ENCODE measurements around the gene OGFOD3.

Gene OGFOD3

DNA sequence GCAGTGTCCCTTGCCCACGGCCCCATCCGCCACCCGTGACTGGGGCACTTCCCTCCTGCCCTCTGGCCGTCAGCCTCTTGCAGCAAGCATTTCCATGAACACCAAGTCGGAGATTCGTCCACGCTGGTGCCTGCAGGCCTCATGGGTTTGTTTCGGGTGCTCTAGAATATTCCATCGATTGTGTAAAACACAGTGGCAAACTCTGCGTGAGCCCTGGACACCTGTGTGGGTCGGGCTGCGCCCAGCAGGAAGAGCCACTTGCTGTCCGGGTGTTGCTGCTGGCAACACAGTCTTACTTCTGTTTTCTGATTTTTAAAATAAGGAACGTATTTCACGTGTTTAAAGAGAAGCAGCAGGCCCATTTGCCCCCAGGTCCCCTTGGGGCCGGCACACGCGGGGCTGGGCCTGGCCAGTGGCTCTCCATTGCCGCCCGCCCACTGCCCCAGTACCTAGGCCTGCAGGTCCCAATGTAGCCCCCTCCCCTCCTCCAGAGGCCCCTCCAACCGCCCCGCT is 22.1 kb upstream of the OGFOD3 start:
- Histone ChIP-seq H3K4me1 (ENCODE audit: control insufficient read depth in 2 of 2, insufficient read depth in 2 of 2, low read length in 2 of 2) (peaks cover 0 to under 1% of the 10 kb centered on the region in 2 donors), H3K27me3 (ENCODE audit: control insufficient read depth in 2 of 2, insufficient read depth in 2 of 2, low read length in 2 of 2) (no peaks in the 10 kb centered on the region), H3K9ac (ENCODE audit: low read depth in 1 of 2, low read length in 2 of 2) (no peak overlapping the region), H3K4me3 (ENCODE audit: low read length in 2 of 2) (peak overlapping the region in 1 of 2 donors; percentile 13), H3K27ac (ENCODE audit: low read depth in 2 of 2, low read length in 2 of 2) (no peak overlapping the region), H3K9me3 (ENCODE audit: control insufficient read depth in 2 of 2, low read length in 2 of 2) (no peaks in the 10 kb centered on the region), H3K36me3 (ENCODE audit: control insufficient read depth in 2 of 2, insufficient read depth in 2 of 2, low read length in 2 of 2) (peaks cover 16 to 27% of the 10 kb centered on the region in 2 donors)

DNA sequence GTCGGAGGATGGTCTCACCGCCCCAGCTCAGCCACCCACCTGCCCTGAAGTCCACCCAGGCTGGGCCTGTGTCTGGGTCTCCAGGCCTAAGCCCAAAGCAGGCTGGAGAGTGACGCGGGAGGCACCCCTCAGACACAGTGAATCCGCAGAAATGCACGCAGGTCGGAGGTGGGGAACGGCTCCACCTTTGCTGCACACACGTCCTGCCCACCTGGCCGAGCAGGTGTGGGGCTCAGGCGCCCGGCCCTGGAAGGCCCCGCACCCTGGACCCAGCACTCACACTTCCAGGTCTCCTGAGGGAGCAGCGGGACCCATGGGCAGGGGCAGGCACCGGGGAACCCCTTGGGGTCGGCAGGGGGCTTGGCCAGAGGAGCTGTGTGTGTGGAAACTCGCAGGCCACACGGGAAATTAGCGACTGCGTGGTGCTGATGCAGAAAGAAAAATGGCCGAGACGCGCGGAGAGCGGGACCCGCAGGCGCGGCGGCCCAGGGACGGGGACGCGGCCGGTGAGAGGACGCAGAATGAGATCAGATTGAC is 21.5 kb upstream of the OGFOD3 start:
- no peaks in the 10 kb centered on the region for H3K27me3 ChIP-seq (ENCODE audit: control insufficient read depth in 2 of 2, insufficient read depth in 2 of 2, low read length in 2 of 2)
- H3K4me3 ChIP-seq (ENCODE audit: low read length in 2 of 2) = no peak overlapping the region
- H3K27ac ChIP-seq (ENCODE audit: low read depth in 2 of 2, low read length in 2 of 2) = no peak overlapping the region
- no peak overlapping the region for H3K9ac ChIP-seq (ENCODE audit: low read depth in 1 of 2, low read length in 2 of 2)
- peaks cover 16 to 27% of the 10 kb centered on the region in 2 donors for H3K36me3 ChIP-seq (ENCODE audit: control insufficient read depth in 2 of 2, insufficient read depth in 2 of 2, low read length in 2 of 2)
- H3K4me1 ChIP-seq (ENCODE audit: control insufficient read depth in 2 of 2, insufficient read depth in 2 of 2, low read length in 2 of 2) = no peaks in the 10 kb centered on the region
- H3K9me3 ChIP-seq (ENCODE audit: control insufficient read depth in 2 of 2, low read length in 2 of 2) = no peaks in the 10 kb centered on the region

DNA sequence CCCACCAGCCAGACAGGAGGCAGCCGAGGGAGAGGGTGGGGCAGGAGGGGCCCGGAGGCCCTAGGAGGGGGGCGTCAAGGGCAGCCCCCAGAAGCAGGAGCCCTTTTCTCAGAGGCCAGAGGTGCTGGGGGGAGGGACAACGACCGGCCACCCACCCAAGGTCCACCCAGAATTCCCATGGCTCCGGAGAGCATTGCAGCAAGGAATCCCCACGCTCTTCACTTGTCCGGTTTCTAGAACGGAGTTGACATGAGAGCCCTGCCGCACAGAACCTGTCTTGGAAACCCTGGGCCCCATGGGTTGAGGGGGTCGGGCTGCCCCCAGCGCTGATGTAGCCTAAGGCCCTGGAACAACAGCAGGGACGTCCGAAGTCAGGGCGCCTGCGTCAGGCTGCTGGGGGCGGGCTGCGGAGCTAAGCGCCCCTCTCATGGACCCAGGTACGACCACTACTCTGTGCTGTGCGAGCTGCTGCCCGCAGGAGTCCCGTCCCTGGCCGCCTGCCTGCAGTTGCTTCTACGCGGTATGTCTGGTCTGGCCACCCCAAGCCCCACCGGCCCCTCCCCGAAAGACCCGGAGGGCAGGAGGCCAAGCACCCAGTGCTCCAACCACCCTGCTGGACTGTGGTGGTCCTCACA is 20.9 kb upstream of the OGFOD3 start:
- Histone ChIP-seq H3K9me3 (ENCODE audit: control insufficient read depth in 2 of 2, low read length in 2 of 2) (no peaks in the 10 kb centered on the region), H3K4me3 (ENCODE audit: low read length in 2 of 2) (no peak overlapping the region), H3K9ac (ENCODE audit: low read depth in 1 of 2, low read length in 2 of 2) (no peak overlapping the region), H3K4me1 (ENCODE audit: control insufficient read depth in 2 of 2, insufficient read depth in 2 of 2, low read length in 2 of 2) (no peaks in the 10 kb centered on the region), H3K36me3 (ENCODE audit: control insufficient read depth in 2 of 2, insufficient read depth in 2 of 2, low read length in 2 of 2) (peaks cover 14 to 24% of the 10 kb centered on the region in 2 donors), H3K27ac (ENCODE audit: low read depth in 2 of 2, low read length in 2 of 2) (no peak overlapping the region), H3K27me3 (ENCODE audit: control insufficient read depth in 2 of 2, insufficient read depth in 2 of 2, low read length in 2 of 2) (no peaks in the 10 kb centered on the region)

DNA sequence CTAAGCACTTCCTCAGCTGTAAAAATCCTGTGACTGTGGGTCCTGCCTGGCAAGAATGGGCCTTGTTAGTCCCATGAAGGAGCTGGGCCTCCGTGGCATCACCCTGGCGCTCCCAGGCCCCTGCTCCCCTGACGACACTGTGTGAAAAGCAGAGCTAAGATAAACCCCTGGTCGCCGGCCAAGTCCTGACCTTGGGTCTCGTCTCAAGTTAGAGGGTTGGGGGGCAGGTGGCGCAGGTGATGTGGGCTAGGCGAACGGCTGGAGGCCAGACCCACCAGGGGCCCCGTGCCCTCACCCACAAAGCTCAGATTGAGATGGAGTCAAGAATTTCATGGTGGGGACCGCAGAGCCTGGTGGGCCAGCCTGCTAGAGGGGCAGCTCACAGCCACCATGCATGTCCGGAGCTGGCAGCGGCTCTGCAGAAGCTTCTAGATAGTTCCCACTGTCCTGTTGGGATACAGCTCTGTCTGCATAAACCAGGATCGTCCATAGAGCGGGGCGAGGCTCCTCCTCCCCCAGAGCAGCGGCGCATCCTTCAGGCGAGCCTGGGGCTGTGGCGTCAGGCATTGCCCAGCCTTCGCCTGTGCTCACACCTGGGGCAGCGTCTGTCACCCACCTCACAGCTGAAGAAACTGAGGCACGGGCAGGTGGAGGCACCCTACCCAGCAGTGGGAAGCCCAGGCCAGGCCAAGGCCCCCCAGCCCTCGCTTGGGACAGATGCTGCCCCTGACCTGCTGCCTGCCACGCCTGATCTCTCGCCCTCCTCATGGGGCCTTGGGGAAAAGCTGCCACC is 20.2 kb upstream of the OGFOD3 start:
- H3K9ac ChIP-seq (ENCODE audit: low read depth in 1 of 2, low read length in 2 of 2) = no peak overlapping the region
- H3K4me3 ChIP-seq (ENCODE audit: low read length in 2 of 2) = no peak overlapping the region
- no peak overlapping the region for H3K27ac ChIP-seq (ENCODE audit: low read depth in 2 of 2, low read length in 2 of 2)
- H3K27me3 ChIP-seq (ENCODE audit: control insufficient read depth in 2 of 2, insufficient read depth in 2 of 2, low read length in 2 of 2) = no peaks in the 10 kb centered on the region
- no peaks in the 10 kb centered on the region for H3K9me3 ChIP-seq (ENCODE audit: control insufficient read depth in 2 of 2, low read length in 2 of 2)
- no peaks in the 10 kb centered on the region for H3K4me1 ChIP-seq (ENCODE audit: control insufficient read depth in 2 of 2, insufficient read depth in 2 of 2, low read length in 2 of 2)
- H3K36me3 ChIP-seq (ENCODE audit: control insufficient read depth in 2 of 2, insufficient read depth in 2 of 2, low read length in 2 of 2) = peaks cover 13 to 21% of the 10 kb centered on the region in 2 donors

DNA sequence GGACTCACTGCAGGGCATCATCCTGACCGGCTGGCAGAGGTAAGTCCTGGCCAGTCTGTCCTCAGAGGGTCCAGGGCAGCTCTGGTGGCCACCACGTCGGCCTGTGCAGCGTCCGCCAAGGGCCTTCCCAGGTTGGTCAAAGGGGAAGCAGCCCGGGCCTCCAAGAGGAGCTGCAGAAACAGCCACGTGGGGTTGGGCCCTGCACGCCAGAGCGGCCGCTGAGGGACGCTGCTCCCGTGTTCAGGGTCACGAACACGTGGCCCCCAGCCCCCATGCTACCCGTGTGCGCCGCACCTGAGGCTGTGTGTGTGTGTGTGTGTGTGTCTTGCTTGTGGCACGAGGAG is 18.9 kb upstream of the OGFOD3 start:
- Histone ChIP-seq H3K9me3 (ENCODE audit: control insufficient read depth in 2 of 2, low read length in 2 of 2) (no peaks in the 10 kb centered on the region), H3K4me1 (ENCODE audit: control insufficient read depth in 2 of 2, insufficient read depth in 2 of 2, low read length in 2 of 2) (no peaks in the 10 kb centered on the region), H3K27me3 (ENCODE audit: control insufficient read depth in 2 of 2, insufficient read depth in 2 of 2, low read length in 2 of 2) (no peaks in the 10 kb centered on the region), H3K36me3 (ENCODE audit: control insufficient read depth in 2 of 2, insufficient read depth in 2 of 2, low read length in 2 of 2) (peaks cover 4 to 10% of the 10 kb centered on the region in 2 donors), H3K27ac (ENCODE audit: low read depth in 2 of 2, low read length in 2 of 2) (no peak overlapping the region), H3K4me3 (ENCODE audit: low read length in 2 of 2) (no peak overlapping the region), H3K9ac (ENCODE audit: low read depth in 1 of 2, low read length in 2 of 2) (no peak overlapping the region)

DNA sequence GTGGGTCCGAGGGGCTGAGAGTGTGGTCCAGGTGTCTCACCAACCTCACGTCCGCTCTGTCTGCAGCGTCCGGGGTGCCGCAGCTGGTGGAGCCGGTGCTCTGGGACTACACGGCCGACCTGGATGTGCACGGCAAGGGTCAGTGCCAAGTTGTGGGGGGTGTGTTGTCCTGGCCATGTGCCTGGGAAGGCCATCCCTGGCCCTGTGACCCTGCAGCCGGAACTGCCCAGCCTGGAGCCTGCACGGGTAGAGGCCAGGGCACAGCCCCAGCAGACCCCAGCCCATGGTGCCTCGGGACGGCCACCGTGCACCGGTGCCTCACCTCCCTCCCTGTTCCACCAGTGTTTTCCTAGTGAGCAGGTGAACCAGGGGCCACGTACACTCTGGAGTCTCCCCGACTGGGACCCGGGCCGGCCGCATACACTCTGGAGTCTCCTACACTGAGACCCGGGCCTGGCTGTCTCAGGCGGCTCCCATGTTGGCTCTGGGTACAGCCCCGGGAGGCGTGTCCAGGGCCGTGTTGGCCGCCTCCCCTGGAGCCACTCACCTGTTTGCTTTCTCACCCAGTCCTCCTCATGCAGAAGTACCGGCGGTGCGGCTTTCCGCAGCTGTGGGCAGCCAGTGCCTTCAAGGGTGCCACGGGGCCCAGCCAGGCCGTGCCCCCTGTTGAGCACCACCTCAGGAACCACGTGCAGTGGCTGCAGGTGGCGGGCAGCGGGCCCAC is 18.4 kb upstream of the OGFOD3 start:
- peaks cover 4 to 10% of the 10 kb centered on the region in 2 donors for H3K36me3 ChIP-seq (ENCODE audit: control insufficient read depth in 2 of 2, insufficient read depth in 2 of 2, low read length in 2 of 2)
- no peak overlapping the region for H3K9ac ChIP-seq (ENCODE audit: low read depth in 1 of 2, low read length in 2 of 2)
- H3K27ac ChIP-seq (ENCODE audit: low read depth in 2 of 2, low read length in 2 of 2) = no peak overlapping the region
- H3K9me3 ChIP-seq (ENCODE audit: control insufficient read depth in 2 of 2, low read length in 2 of 2) = no peaks in the 10 kb centered on the region
- no peaks in the 10 kb centered on the region for H3K27me3 ChIP-seq (ENCODE audit: control insufficient read depth in 2 of 2, insufficient read depth in 2 of 2, low read length in 2 of 2)
- H3K4me1 ChIP-seq (ENCODE audit: control insufficient read depth in 2 of 2, insufficient read depth in 2 of 2, low read length in 2 of 2) = no peaks in the 10 kb centered on the region
- H3K4me3 ChIP-seq (ENCODE audit: low read length in 2 of 2) = no peak overlapping the region

DNA sequence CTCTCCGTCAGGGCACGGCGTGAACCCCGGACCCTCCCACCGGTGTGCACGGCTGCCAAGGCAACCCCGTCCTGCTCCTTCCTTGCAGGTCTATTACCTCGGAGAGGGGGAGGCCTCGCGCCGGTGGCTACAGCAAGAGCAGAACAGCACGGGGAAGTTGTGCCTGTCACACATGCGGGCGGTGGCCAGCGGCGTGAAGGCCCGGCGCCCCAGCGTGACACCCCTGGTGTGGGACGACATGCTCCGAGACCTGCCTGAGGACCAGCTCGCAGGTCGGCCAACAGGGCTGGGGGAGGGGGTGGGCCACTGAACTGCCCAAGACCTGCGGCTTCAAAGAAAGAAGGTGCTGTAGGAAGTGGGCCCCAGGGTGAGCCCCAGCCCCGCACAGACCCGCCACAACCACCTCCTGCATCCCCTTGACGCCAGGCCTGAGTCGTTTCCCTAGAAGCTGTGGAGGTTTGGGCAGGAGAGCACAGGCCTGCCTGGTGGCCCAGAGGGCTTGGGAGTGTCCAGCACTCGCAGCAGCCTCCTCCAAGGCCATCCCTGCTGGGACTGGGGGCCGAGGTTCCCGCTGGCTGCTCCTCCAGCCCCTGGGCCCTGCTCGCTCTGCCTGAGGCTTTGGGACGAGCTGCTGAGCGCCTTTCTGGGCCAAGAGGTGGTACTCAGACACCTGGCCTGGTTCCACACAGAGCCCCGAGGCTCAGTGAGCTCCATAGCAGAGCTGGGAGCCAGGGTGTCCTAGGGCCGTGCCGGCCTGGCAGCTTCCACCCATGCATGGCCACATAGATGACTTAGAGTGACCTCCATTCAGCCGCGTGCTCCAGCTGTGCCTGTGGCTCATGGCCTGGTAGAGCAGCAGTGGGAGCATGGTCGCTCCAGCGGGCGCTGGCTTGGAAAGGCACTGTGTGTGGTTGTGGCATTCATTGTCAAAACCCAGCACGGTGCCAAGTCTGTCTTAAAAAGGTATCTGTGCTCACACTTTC is 17.5 kb upstream of the OGFOD3 start:
- Histone ChIP-seq H3K27me3 (ENCODE audit: control insufficient read depth in 2 of 2, insufficient read depth in 2 of 2, low read length in 2 of 2) (no peaks in the 10 kb centered on the region), H3K4me3 (ENCODE audit: low read length in 2 of 2) (no peak overlapping the region), H3K36me3 (ENCODE audit: control insufficient read depth in 2 of 2, insufficient read depth in 2 of 2, low read length in 2 of 2) (peaks cover 4 to 10% of the 10 kb centered on the region in 2 donors), H3K27ac (ENCODE audit: low read depth in 2 of 2, low read length in 2 of 2) (no peak overlapping the region), H3K9ac (ENCODE audit: low read depth in 1 of 2, low read length in 2 of 2) (no peak overlapping the region), H3K9me3 (ENCODE audit: control insufficient read depth in 2 of 2, low read length in 2 of 2) (no peaks in the 10 kb centered on the region), H3K4me1 (ENCODE audit: control insufficient read depth in 2 of 2, insufficient read depth in 2 of 2, low read length in 2 of 2) (no peaks in the 10 kb centered on the region)

DNA sequence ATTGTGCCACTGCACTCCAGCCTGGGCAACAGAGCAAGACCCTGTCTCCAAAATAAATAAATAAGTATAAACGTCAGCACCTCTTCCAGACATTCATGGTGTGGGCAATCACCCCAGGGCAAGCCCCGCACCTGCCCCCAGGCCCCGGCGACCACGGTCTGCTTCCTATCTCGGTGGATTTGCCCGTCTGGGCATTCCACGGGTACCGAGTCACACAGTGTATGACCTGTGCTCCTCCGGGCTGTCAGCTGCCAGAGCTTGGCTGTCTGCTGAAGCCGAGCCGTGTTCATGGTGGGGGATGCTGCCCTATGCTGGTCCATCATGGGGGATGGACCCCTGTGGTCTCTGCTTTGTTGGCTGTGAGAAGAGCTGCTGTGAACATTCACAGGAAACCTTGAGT is 16.7 kb upstream of the OGFOD3 start:
- Histone ChIP-seq H3K9ac (ENCODE audit: low read depth in 1 of 2, low read length in 2 of 2) (no peak overlapping the region), H3K4me3 (ENCODE audit: low read length in 2 of 2) (no peak overlapping the region), H3K4me1 (ENCODE audit: control insufficient read depth in 2 of 2, insufficient read depth in 2 of 2, low read length in 2 of 2) (no peaks in the 10 kb centered on the region), H3K27me3 (ENCODE audit: control insufficient read depth in 2 of 2, insufficient read depth in 2 of 2, low read length in 2 of 2) (no peaks in the 10 kb centered on the region), H3K36me3 (ENCODE audit: control insufficient read depth in 2 of 2, insufficient read depth in 2 of 2, low read length in 2 of 2) (peaks cover 4 to 10% of the 10 kb centered on the region in 2 donors), H3K27ac (ENCODE audit: low read depth in 2 of 2, low read length in 2 of 2) (no peak overlapping the region), H3K9me3 (ENCODE audit: control insufficient read depth in 2 of 2, low read length in 2 of 2) (no peaks in the 10 kb centered on the region)

DNA sequence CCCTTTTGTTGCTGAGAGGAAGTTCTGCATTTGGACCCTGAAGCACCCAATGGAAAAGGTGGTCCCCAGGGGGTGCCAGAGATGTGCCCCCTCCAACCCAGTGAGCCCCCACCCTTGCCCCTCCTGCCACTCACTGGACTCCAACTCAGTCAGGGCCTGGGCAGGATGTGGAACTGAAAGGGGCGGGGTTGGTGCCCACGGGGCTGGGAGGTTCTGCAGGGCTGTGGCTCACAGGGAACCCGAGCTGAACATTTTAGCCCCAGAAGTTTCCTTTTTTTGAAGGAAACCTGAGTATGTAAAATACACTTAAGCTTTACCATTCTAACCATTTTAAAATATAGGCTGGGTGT is 15.8 kb upstream of the OGFOD3 start:
- Histone ChIP-seq H3K9ac (ENCODE audit: low read depth in 1 of 2, low read length in 2 of 2) (no peak overlapping the region), H3K4me1 (ENCODE audit: control insufficient read depth in 2 of 2, insufficient read depth in 2 of 2, low read length in 2 of 2) (no peaks in the 10 kb centered on the region), H3K9me3 (ENCODE audit: control insufficient read depth in 2 of 2, low read length in 2 of 2) (no peaks in the 10 kb centered on the region), H3K27me3 (ENCODE audit: control insufficient read depth in 2 of 2, insufficient read depth in 2 of 2, low read length in 2 of 2) (no peaks in the 10 kb centered on the region), H3K27ac (ENCODE audit: low read depth in 2 of 2, low read length in 2 of 2) (no peak overlapping the region), H3K36me3 (ENCODE audit: control insufficient read depth in 2 of 2, insufficient read depth in 2 of 2, low read length in 2 of 2) (peaks cover 4 to 10% of the 10 kb centered on the region in 2 donors), H3K4me3 (ENCODE audit: low read length in 2 of 2) (no peak overlapping the region)
